ENCODE data around the gene RNF115. TPM values are rescaled to one million over a fixed set of nuclear protein-coding genes. Genes with fewer than 3 reads are reported as not detected.

RNF115 gene
- total and polyA plus RNA-seq, 4 donors, result 3.2 to 10.0 (median 7.6) TPM

DNA sequence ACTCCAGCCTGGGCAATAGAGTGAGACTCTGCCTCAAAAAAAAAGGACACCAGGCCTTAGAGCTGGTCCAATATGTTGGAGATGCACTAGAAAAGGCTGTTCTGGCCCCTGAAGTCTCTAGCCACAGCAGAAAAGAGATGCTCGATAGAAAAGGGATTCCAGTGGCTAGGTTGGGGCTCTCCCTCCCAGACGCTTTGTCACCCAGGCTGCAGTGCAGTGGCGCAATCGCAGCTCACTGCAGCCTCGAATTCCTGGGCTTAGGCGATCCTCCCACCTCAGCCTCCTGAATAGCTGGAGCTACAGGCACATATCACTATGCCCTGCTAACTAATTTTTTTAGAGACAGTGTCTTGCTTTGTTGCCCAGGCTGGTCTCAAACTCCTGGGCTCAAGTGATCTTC lies 135.0 kb downstream of the RNF115 start:
- DNase-seq (ENCODE audit: low spot score), result no peak
- Histone ChIP-seq H3K9ac (ENCODE audit: low read depth in 1 of 2, low read length in 2 of 2) (no peak overlapping the region), H3K27ac (ENCODE audit: low read depth in 1 of 2, low read length in 2 of 2) (no peak overlapping the region), H3K4me3 (ENCODE audit: low read depth in 1 of 3, low read length in 3 of 3) (no peak overlapping the region), H3K27me3 (ENCODE audit: control insufficient read depth in 4 of 4, insufficient read depth in 4 of 4, low read length in 3 of 4) (no peaks in the 10 kb centered on the region), H3K4me1 (ENCODE audit: control insufficient read depth in 4 of 4, insufficient read depth in 4 of 4, low read length in 3 of 4) (peaks cover 8 to 24% (median 17%) of the 10 kb centered on the region in 4 donors), H3K9me3 (ENCODE audit: control insufficient read depth in 4 of 4, low read length in 3 of 4) (no peaks in the 10 kb centered on the region), H3K36me3 (ENCODE audit: control insufficient read depth in 4 of 4, insufficient read depth in 3 of 4, low read depth in 1 of 4, low read length in 3 of 4) (peaks cover 2 to 8% (median 3%) of the 10 kb centered on the region in 4 donors)
- TF ChIP-seq, protein P1, sequence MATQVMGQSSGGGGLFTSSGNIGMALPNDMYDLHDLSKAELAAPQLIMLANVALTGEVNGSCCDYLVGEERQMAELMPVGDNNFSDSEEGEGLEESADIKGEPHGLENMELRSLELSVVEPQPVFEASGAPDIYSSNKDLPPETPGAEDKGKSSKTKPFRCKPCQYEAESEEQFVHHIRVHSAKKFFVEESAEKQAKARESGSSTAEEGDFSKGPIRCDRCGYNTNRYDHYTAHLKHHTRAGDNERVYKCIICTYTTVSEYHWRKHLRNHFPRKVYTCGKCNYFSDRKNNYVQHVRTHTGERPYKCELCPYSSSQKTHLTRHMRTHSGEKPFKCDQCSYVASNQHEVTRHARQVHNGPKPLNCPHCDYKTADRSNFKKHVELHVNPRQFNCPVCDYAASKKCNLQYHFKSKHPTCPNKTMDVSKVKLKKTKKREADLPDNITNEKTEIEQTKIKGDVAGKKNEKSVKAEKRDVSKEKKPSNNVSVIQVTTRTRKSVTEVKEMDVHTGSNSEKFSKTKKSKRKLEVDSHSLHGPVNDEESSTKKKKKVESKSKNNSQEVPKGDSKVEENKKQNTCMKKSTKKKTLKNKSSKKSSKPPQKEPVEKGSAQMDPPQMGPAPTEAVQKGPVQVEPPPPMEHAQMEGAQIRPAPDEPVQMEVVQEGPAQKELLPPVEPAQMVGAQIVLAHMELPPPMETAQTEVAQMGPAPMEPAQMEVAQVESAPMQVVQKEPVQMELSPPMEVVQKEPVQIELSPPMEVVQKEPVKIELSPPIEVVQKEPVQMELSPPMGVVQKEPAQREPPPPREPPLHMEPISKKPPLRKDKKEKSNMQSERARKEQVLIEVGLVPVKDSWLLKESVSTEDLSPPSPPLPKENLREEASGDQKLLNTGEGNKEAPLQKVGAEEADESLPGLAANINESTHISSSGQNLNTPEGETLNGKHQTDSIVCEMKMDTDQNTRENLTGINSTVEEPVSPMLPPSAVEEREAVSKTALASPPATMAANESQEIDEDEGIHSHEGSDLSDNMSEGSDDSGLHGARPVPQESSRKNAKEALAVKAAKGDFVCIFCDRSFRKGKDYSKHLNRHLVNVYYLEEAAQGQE (IDR thresholded peaks at IDR 0.05), result no peak
- TF ChIP-seq, protein P2, sequence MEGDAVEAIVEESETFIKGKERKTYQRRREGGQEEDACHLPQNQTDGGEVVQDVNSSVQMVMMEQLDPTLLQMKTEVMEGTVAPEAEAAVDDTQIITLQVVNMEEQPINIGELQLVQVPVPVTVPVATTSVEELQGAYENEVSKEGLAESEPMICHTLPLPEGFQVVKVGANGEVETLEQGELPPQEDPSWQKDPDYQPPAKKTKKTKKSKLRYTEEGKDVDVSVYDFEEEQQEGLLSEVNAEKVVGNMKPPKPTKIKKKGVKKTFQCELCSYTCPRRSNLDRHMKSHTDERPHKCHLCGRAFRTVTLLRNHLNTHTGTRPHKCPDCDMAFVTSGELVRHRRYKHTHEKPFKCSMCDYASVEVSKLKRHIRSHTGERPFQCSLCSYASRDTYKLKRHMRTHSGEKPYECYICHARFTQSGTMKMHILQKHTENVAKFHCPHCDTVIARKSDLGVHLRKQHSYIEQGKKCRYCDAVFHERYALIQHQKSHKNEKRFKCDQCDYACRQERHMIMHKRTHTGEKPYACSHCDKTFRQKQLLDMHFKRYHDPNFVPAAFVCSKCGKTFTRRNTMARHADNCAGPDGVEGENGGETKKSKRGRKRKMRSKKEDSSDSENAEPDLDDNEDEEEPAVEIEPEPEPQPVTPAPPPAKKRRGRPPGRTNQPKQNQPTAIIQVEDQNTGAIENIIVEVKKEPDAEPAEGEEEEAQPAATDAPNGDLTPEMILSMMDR (IDR thresholded peaks at IDR 0.05; ENCODE audit: low read depth, low read length, missing input control), result no peak
- no peak for TF ChIP-seq TAF1 (conservative IDR thresholded peaks at IDR 0.05)
- TF ChIP-seq HNF4A (conservative IDR thresholded peaks at IDR 0.05), result no peak
- no peak for TF ChIP-seq RAD21 (IDR thresholded peaks at IDR 0.05)
- no peak for TF ChIP-seq HNF4G (IDR thresholded peaks at IDR 0.05)
- TF ChIP-seq SP1 (IDR thresholded peaks at IDR 0.05), result no peak
- TF ChIP-seq, protein P3, sequence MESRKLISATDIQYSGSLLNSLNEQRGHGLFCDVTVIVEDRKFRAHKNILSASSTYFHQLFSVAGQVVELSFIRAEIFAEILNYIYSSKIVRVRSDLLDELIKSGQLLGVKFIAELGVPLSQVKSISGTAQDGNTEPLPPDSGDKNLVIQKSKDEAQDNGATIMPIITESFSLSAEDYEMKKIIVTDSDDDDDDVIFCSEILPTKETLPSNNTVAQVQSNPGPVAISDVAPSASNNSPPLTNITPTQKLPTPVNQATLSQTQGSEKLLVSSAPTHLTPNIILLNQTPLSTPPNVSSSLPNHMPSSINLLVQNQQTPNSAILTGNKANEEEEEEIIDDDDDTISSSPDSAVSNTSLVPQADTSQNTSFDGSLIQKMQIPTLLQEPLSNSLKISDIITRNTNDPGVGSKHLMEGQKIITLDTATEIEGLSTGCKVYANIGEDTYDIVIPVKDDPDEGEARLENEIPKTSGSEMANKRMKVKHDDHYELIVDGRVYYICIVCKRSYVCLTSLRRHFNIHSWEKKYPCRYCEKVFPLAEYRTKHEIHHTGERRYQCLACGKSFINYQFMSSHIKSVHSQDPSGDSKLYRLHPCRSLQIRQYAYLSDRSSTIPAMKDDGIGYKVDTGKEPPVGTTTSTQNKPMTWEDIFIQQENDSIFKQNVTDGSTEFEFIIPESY (IDR thresholded peaks at IDR 0.05), result no peak
- no peak for TF ChIP-seq RXRA (IDR thresholded peaks at IDR 0.05)
- no peak for TF ChIP-seq GABPA (IDR thresholded peaks at IDR 0.05 in 1 of 2, conservative IDR thresholded peaks at IDR 0.05 in 1 of 2)
- TF ChIP-seq FOXA1 (IDR thresholded peaks at IDR 0.05), result no peak
- TF ChIP-seq EGR1 (IDR thresholded peaks at IDR 0.05; ENCODE audit: low read depth in 2 of 2), result no peak
- WGBS, result 96% methylated on average over 6 of the region's 6 CpGs

Small RNAs within 50 kb of the gene (small RNA-seq; reads per million reads assigned to genes)
- not detected for gene MIR6736

Other genes with a start within 250 kb of the RNF115 start
- 10 to 100 TPM; 27.2 to 28.4 TPM for gene GPR89A, start 216.1 kb downstream of the RNF115 start, total RNA-seq
- gene GPR89A, start 216.1 kb downstream of the RNF115 start, polyA plus RNA-seq, result 10 to 100 TPM; 10.7 to 28.7 TPM
- gene PDZK1, start 116.7 kb downstream of the RNF115 start, total RNA-seq, result 10 to 100 TPM; 40.5 to 85.4 TPM
- 10 to 100 TPM; 42.0 to 79.2 TPM for gene PDZK1, start 116.7 kb downstream of the RNF115 start, polyA plus RNA-seq
- gene CD160, start 104.6 kb downstream of the RNF115 start, total RNA-seq, result 1 to 10 TPM; 1.0 to 1.1 TPM
- gene CD160, start 104.6 kb downstream of the RNF115 start, polyA plus RNA-seq, result 1 to 10 TPM in 1 of 2 donors, under 1 TPM in 1; 0.54 to 1.4 TPM
- 10 to 100 TPM; 12.6 to 22.0 TPM for gene POLR3C, start 105 bp upstream of the RNF115 start, total RNA-seq
- gene POLR3C, start 105 bp upstream of the RNF115 start, polyA plus RNA-seq, result 1 to 10 TPM; 6.3 to 8.5 TPM
- 1 to 10 TPM in 1 of 2 donors, under 1 TPM in 1; 0.59 to 2.1 TPM for gene NUDT17, start 21.5 kb upstream of the RNF115 start, total RNA-seq
- 1 to 10 TPM in 1 of 2 donors, under 1 TPM in 1; 0.78 to 1.3 TPM for gene NUDT17, start 21.5 kb upstream of the RNF115 start, polyA plus RNA-seq
- 1 to 10 TPM; 1.7 to 3.4 TPM for gene PIAS3, start 35.0 kb upstream of the RNF115 start, total RNA-seq
- 1 to 10 TPM; 4.5 to 6.3 TPM for gene PIAS3, start 35.0 kb upstream of the RNF115 start, polyA plus RNA-seq
- gene ANKRD35, start 61.8 kb upstream of the RNF115 start, total RNA-seq, result 1 to 10 TPM in 1 of 2 donors, under 1 TPM in 1; 0.05 to 1.2 TPM
- gene ANKRD35, start 61.8 kb upstream of the RNF115 start, polyA plus RNA-seq, result 1 to 10 TPM; 1.6 to 1.9 TPM
- gene ITGA10, start 86.0 kb upstream of the RNF115 start, total RNA-seq, result 1 to 10 TPM in 1 of 2 donors, under 1 TPM in 1; 0.23 to 2.2 TPM
- gene ITGA10, start 86.0 kb upstream of the RNF115 start, polyA plus RNA-seq, result under 1 TPM; 0.20 to 0.61 TPM
- 10 to 100 TPM; 13.4 to 18.2 TPM for gene PEX11B, start 94.6 kb upstream of the RNF115 start, total RNA-seq
- 10 to 100 TPM; 14.0 to 21.0 TPM for gene PEX11B, start 94.6 kb upstream of the RNF115 start, polyA plus RNA-seq
- 10 to 100 TPM; 48.8 to 62.5 TPM for gene RBM8A, start 103.4 kb upstream of the RNF115 start, total RNA-seq
- gene RBM8A, start 103.4 kb upstream of the RNF115 start, polyA plus RNA-seq, result 10 to 100 TPM; 52.6 to 66.2 TPM
- 1 to 10 TPM; 6.5 to 8.6 TPM for gene LIX1L, start 133.9 kb upstream of the RNF115 start, total RNA-seq
- gene LIX1L, start 133.9 kb upstream of the RNF115 start, polyA plus RNA-seq, result 1 to 10 TPM; 4.6 to 6.0 TPM
- under 1 TPM in 1 of 2 donors, not detected in 1; 0.17 TPM for gene ANKRD34A, start 140.5 kb upstream of the RNF115 start, total RNA-seq
- gene ANKRD34A, start 140.5 kb upstream of the RNF115 start, polyA plus RNA-seq, result under 1 TPM; 0.06 to 0.13 TPM
- gene POLR3GL, start 140.6 kb upstream of the RNF115 start, total RNA-seq, result 10 to 100 TPM; 11.9 to 12.7 TPM
- 10 to 100 TPM; 19.8 to 23.4 TPM for gene POLR3GL, start 140.6 kb upstream of the RNF115 start, polyA plus RNA-seq
- 100 to 1,000 TPM in 1 of 2 donors, 10 to 100 TPM in 1; 84.7 to 223 TPM for gene TXNIP, start 172.5 kb upstream of the RNF115 start, total RNA-seq
- 10 to 100 TPM; 53.8 to 99.2 TPM for gene TXNIP, start 172.5 kb upstream of the RNF115 start, polyA plus RNA-seq
- 10 to 100 TPM; 68.0 to 80.5 TPM for gene HJV, start 197.6 kb upstream of the RNF115 start, total RNA-seq
- 100 to 1,000 TPM; 115 to 138 TPM for gene HJV, start 197.6 kb upstream of the RNF115 start, polyA plus RNA-seq